Hepatocyte (in vitro differentiated cells): ENCODE measurements around the gene DGKD.

ENCODE experiments used
- CTCF ChIP-seq: fragments of 200-600 bp; sonication (generic); IDR thresholded peaks from 2 replicates; pipeline ENCODE4 v1.5.1; 2016; ENCODE audit warnings: antibody characterized with exemption, mild to moderate bottlenecking; ENCODE audit not compliant: poor library complexity
- EZH2 ChIP-seq: fragments of 200-600 bp; sonication (generic); IDR thresholded peaks from 2 replicates; pipeline ENCODE4 v1.6.1; 2016; ENCODE audit warnings: antibody characterized with exemption, mild to moderate bottlenecking, borderline replicate concordance

- TF ChIP-seq CTCF (no peak), EZH2 (no peak)
These were observed 2.0 kb upstream of the DGKD start for GRCh38 chr2:233352141-233352842.
